ENCODE results near the gene EXOSC3. TPM values are rescaled to one million over a fixed set of nuclear protein-coding genes. Genes with fewer than 3 reads are reported as not detected.

The EXOSC3 gene
- total RNA-seq, 4 donors from 2014 or later, result 32.0 to 52.0 (median 43.0) TPM

DNA sequence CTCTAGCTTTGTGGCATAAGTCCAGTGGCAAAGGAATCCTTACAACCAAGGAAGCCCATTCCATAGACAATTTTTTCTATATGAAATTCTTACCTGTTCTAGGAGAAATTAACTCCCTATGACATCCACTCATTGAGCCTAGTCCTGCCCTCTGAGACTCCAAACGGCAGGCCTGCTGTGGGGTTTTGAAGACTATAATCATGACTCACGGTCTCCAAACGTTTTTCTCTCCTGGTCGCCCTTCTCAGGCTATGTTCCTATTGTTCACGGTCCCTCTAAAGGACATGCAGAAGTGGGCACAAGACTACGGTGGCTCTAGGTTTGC, 611 bp downstream of the EXOSC3 start:
- H3K4me3 ChIP-seq, result peak overlapping the region; percentile 71 to 97 (median 91)
- DNase-seq (ENCODE audit: extremely low spot score), result no peak
- 1% methylated on average over 6 of the region's 6 CpGs for WGBS
- intact Hi-C loops (cut with DNase I), result loop anchor here (2.0 to 10.0 kb wide), 2 partner anchors 17 to 299 kb away; partner anchors contain the start of genes DCAF10 and POLR1E
- TF ChIP-seq POLR2AphosphoS5 (IDR thresholded peaks at IDR 0.05) (no peak), EP300 (IDR thresholded peaks at IDR 0.05) (no peak), POLR2A (IDR thresholded peaks at IDR 0.05; ENCODE audit: low read depth) (no peak)
- TF ChIP-seq, protein P1, sequence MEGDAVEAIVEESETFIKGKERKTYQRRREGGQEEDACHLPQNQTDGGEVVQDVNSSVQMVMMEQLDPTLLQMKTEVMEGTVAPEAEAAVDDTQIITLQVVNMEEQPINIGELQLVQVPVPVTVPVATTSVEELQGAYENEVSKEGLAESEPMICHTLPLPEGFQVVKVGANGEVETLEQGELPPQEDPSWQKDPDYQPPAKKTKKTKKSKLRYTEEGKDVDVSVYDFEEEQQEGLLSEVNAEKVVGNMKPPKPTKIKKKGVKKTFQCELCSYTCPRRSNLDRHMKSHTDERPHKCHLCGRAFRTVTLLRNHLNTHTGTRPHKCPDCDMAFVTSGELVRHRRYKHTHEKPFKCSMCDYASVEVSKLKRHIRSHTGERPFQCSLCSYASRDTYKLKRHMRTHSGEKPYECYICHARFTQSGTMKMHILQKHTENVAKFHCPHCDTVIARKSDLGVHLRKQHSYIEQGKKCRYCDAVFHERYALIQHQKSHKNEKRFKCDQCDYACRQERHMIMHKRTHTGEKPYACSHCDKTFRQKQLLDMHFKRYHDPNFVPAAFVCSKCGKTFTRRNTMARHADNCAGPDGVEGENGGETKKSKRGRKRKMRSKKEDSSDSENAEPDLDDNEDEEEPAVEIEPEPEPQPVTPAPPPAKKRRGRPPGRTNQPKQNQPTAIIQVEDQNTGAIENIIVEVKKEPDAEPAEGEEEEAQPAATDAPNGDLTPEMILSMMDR (IDR thresholded peaks at IDR 0.05), result no peak
- peaks cover 13 to 46% (median 39%) of the 10 kb centered on the region in 4 donors for H3K36me3 ChIP-seq
- peaks cover 10 to 34% (median 26%) of the 10 kb centered on the region in 4 donors for H3K4me1 ChIP-seq
- peaks cover 0 to 9% (median 5%) of the 10 kb centered on the region in 4 donors for H3K27me3 ChIP-seq
- H3K9me3 ChIP-seq, result no peaks in the 10 kb centered on the region
- peak overlapping the region; percentile 84 to 89 (median 87) for H3K27ac ChIP-seq (replicated peaks in 1 of 4)

DNA sequence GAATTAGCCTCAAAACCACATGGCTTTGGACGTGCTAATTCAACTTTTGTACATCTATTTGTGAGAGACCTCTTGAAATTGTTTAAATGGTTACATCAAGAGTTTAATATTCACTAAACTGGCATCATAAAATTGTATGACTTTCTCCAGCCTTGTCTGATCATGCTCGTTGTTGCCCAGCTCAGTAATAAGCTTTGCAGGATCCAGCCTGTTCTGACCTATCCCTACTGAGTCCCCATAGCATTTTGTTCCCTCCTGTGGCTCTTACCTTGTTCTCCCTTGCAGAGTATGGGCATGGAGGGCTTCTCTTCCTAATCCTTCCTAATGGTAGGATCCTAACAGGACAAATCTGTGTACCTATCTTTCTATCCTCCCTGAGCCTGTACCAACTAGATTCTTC, 6.3 kb downstream of the EXOSC3 start:
- TF ChIP-seq, protein P1 (IDR thresholded peaks at IDR 0.05), result no peak
- TF ChIP-seq POLR2A (IDR thresholded peaks at IDR 0.05; ENCODE audit: low read depth) (no peak), POLR2AphosphoS5 (IDR thresholded peaks at IDR 0.05) (no peak), EP300 (IDR thresholded peaks at IDR 0.05) (no peak)
- H3K27ac ChIP-seq (replicated peaks in 1 of 4), result no peak overlapping the region
- H3K9me3 ChIP-seq, result no peaks in the 10 kb centered on the region
- whole genome bisulfite sequencing, result 70% methylated on average over 2 of the region's 2 CpGs
- intact Hi-C loops (cut with DNase I), result no loop called here
- H3K36me3 ChIP-seq, result peaks cover 35 to 100% (median 82%) of the 10 kb centered on the region in 4 donors
- H3K4me1 ChIP-seq, result peaks cover 2 to 16% (median 9%) of the 10 kb centered on the region in 4 donors
- DNase-seq (ENCODE audit: extremely low spot score), result no peak
- no peaks in the 10 kb centered on the region for H3K27me3 ChIP-seq
- H3K4me3 ChIP-seq, result no peak overlapping the region

DNA sequence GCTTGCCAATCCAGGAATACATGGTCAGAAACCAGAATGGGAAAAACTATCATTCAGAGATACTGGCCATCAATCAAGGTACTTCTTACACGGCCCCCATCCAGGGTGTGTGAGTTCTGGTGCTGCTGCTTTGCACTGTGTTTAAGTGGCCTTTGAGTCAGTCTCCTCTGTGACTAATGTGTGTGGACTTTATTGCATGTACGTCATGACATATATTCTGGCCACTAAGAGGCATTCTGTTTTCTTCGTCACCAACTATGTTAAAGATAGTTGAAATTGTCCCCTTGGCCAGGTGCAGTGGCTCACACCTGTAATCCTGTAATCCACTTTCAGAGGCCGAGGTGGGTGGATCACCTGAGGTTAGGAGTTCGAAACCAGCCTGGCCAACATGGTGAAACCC, 8.5 kb downstream of the EXOSC3 start:
- Histone ChIP-seq H3K27ac (replicated peaks in 1 of 4) (no peak overlapping the region), H3K9me3 (no peaks in the 10 kb centered on the region), H3K36me3 (peaks cover 37 to 100% (median 77%) of the 10 kb centered on the region in 4 donors), H3K27me3 (no peaks in the 10 kb centered on the region), H3K4me1 (no peaks in the 10 kb centered on the region), H3K4me3 (no peak overlapping the region)
- intact Hi-C loops (cut with DNase I), result no loop called here
- TF ChIP-seq POLR2A (IDR thresholded peaks at IDR 0.05; ENCODE audit: low read depth) (no peak), EP300 (IDR thresholded peaks at IDR 0.05) (no peak), POLR2AphosphoS5 (IDR thresholded peaks at IDR 0.05) (no peak)
- TF ChIP-seq, protein P1 (IDR thresholded peaks at IDR 0.05), result no peak
- DNase-seq (ENCODE audit: extremely low spot score), result no peak
- 87% methylated on average over 5 of the region's 5 CpGs for WGBS

DNA sequence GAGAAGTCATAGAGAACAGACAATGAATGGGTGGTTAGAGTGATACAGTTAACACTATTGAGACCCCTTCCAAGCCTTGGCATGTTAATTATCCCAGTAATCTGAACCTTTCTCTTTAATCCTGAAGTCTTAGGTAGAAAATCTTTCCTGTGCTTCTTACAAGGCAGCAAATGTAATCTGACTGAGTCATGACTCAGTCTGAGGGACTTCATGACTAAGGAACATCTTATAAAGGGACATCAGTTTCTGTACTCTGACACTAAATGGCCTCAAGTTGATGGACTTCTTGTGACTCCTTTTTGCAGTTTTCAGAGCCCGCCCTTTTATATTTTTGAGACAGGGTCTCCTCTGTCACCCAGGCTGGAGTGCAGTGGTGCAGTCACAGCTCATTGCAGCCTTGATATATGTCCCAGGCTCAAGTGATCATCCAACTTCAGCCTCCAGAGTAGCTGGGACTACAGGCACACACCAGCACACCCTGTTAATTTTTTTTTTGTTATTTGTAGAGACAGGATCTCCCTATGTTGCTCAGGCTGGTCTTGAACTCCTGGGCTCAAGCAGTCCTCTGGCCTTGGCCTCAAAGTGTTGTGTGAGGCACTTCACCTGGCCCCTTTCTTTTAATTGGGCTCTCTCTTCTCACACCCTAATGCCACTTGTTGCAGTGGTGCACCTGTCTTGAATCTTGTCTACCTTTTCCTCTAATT, 9.5 kb downstream of the EXOSC3 start:
- DNase-seq (ENCODE audit: extremely low spot score), result no peak
- intact Hi-C loops (cut with DNase I), result no loop called here
- Histone ChIP-seq H3K4me3 (no peak overlapping the region), H3K27ac (replicated peaks in 1 of 4) (no peak overlapping the region), H3K27me3 (no peaks in the 10 kb centered on the region), H3K4me1 (no peaks in the 10 kb centered on the region), H3K36me3 (peaks cover 33 to 99% (median 75%) of the 10 kb centered on the region in 4 donors), H3K9me3 (no peaks in the 10 kb centered on the region)
- TF ChIP-seq, protein P1 (IDR thresholded peaks at IDR 0.05), result no peak
- 100% methylated on average over 1 of the region's 1 CpG for WGBS

DNA sequence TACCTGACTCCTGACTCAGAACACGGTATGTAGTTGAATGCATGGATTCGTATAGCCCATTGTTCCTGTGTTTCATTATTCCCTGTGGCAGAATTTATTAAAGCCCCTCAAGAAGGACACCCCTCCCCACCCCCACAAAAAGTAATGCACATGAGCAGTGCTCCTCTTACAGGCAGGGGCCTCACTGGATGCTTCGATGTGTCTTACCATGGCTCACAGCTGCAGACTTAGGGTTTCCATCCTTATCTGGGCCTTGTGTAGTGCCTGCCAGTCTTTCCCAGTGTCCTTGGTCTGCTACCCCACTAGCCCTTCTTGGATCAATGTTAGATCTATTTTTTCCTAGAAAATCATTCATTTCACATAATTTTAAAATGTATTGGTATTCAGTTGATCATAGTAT, 14.9 kb downstream of the EXOSC3 start:
- Histone ChIP-seq H3K27me3 (no peaks in the 10 kb centered on the region), H3K9me3 (no peaks in the 10 kb centered on the region), H3K4me1 (no peaks in the 10 kb centered on the region), H3K27ac (replicated peaks in 1 of 4) (no peak overlapping the region), H3K4me3 (no peak overlapping the region), H3K36me3 (peaks cover 17 to 67% (median 37%) of the 10 kb centered on the region in 4 donors)
- intact Hi-C loops (cut with DNase I), result no loop called here
- no peak for DNase-seq (ENCODE audit: extremely low spot score)
- TF ChIP-seq EP300 (IDR thresholded peaks at IDR 0.05) (no peak), POLR2AphosphoS5 (IDR thresholded peaks at IDR 0.05) (no peak), POLR2A (IDR thresholded peaks at IDR 0.05; ENCODE audit: low read depth) (no peak)
- TF ChIP-seq, protein P1 (IDR thresholded peaks at IDR 0.05), result no peak
- 97% methylated on average over 3 of the region's 3 CpGs for WGBS

Measured in esophagus muscularis mucosa (tissue), 4 donors.